Calu3 (cell line): ENCODE measurements around the gene BRINP3. TPM values are rescaled to one million over a fixed set of nuclear protein-coding genes. Genes with fewer than 3 reads are reported as not detected.

Source experiments
- BruUV-seq: library from RNA; stranded (reverse); fragments of 400-500 nt; replicated peaks from 2 replicates; lab custom pipeline; 2021; lab: Mats Ljungman, UMichigan
- CTCF ChIA-PET: fragments of 300-600 bp; sonication (Branson Sonifier 250); formaldehyde crosslinking; loops from one replicate; lab custom pipeline; 2022; ENCODE audit warnings: antibody characterized with exemption; lab: Charles Lee
- DNase-seq: peaks from one replicate; pipeline ENCODE4 v3.0.0; 2022
- H3K27ac Mint-ChIP-seq: one replicate; pipeline ENCODE4 v1.8.0; 2022; ENCODE audit warnings: mixed read lengths; ENCODE audit not compliant: unreplicated experiment
- H3K27me3 Mint-ChIP-seq: one replicate; pipeline ENCODE4 v1.8.0; 2022; ENCODE audit warnings: mixed read lengths; ENCODE audit not compliant: unreplicated experiment
- H3K36me3 Mint-ChIP-seq: one replicate; pipeline ENCODE4 v1.8.0; 2022; ENCODE audit warnings: mild to moderate bottlenecking, moderate library complexity, mixed read lengths; ENCODE audit not compliant: insufficient read depth, unreplicated experiment
- H3K4me1 Mint-ChIP-seq: one replicate; pipeline ENCODE4 v1.8.0; 2022; ENCODE audit warnings: mild to moderate bottlenecking, low read depth, mixed read lengths; ENCODE audit not compliant: unreplicated experiment
- H3K4me3 Mint-ChIP-seq: one replicate; pipeline ENCODE4 v1.8.0; 2022; ENCODE audit warnings: mild to moderate bottlenecking, low read depth, moderate library complexity, mixed read lengths; ENCODE audit not compliant: unreplicated experiment
- H3K9me3 Mint-ChIP-seq: one replicate; pipeline ENCODE4 v1.8.0; 2022; ENCODE audit warnings: low read depth, mixed read lengths; ENCODE audit not compliant: unreplicated experiment
- CTCF ChIP-seq: fragments of 200-600 bp; IDR thresholded peaks from one replicate; pipeline ENCODE4 v1.8.0; 2022; ENCODE audit warnings: antibody characterized with exemption; ENCODE audit not compliant: unreplicated experiment
- intact Hi-C: fragments of 100-400 bp; cut with micrococcal nuclease; formaldehyde crosslinking; loops from one replicate; pipeline ENCODE4 v1.10.0; 2022; ENCODE audit not compliant: unreplicated experiment
- total RNA-seq: library from RNA; stranded (reverse); gene quantifications from 2 replicates; pipeline ENCODE4 v1.2.3, GENCODE V29; 2022

The BRINP3 gene
- total RNA-seq, 1 experiment from 2014 or later: not detected

GRCh38 chr1:190494451-190494850 lies 16.8 kb upstream of the BRINP3 start:
- TF ChIP-seq CTCF: no peak
- BruUV-seq: no TSS peak
- H3K36me3 Mint-ChIP-seq: no peaks in the 10 kb centered on the region
- no peak for DNase-seq
- CTCF ChIA-PET: interaction anchor here (0.6 kb wide), 1 partner anchor 306 kb away, joined by 4 read pairs; no protein-coding TSS in a partner anchor
- intact Hi-C loops: no loop called here
- no peaks in the 10 kb centered on the region for H3K27me3 Mint-ChIP-seq
- H3K9me3 Mint-ChIP-seq: peaks cover 3% of the 10 kb centered on the region
- H3K4me3 Mint-ChIP-seq: no peak overlapping the region
- H3K27ac Mint-ChIP-seq: no peak overlapping the region
- no peaks in the 10 kb centered on the region for H3K4me1 Mint-ChIP-seq

- Mint-ChIP-seq H3K36me3 (no peaks in the 10 kb centered on the region), H3K4me3 (no peak overlapping the region), H3K27ac (no peak overlapping the region), H3K9me3 (peaks cover 3% of the 10 kb centered on the region), H3K4me1 (no peaks in the 10 kb centered on the region), H3K27me3 (no peaks in the 10 kb centered on the region)
- no TSS peak for BruUV-seq
- no peak for DNase-seq
- CTCF ChIA-PET: no interaction called here
- intact Hi-C loops: no loop called here
- no peak for TF ChIP-seq CTCF
Observed at GRCh38 chr1:190491404-190491803, 13.7 kb upstream of the BRINP3 start.

GRCh38 chr1:190484045-190484444 lies 6.4 kb upstream of the BRINP3 start:
- intact Hi-C loops: no loop called here
- no peak overlapping the region for H3K4me3 Mint-ChIP-seq
- no peaks in the 10 kb centered on the region for H3K9me3 Mint-ChIP-seq
- CTCF ChIA-PET: no interaction called here
- no peaks in the 10 kb centered on the region for H3K27me3 Mint-ChIP-seq
- no peak for DNase-seq
- TF ChIP-seq CTCF: no peak
- H3K4me1 Mint-ChIP-seq: peaks cover 1% of the 10 kb centered on the region
- H3K27ac Mint-ChIP-seq: no peak overlapping the region
- peaks cover 3% of the 10 kb centered on the region for H3K36me3 Mint-ChIP-seq
- BruUV-seq: no TSS peak

- no peak overlapping the region for H3K27ac Mint-ChIP-seq
- H3K27me3 Mint-ChIP-seq: no peaks in the 10 kb centered on the region
- peaks cover 11% of the 10 kb centered on the region for H3K4me1 Mint-ChIP-seq
- TF ChIP-seq CTCF: no peak
- CTCF ChIA-PET: no interaction called here
- H3K4me3 Mint-ChIP-seq: no peak overlapping the region
- intact Hi-C loops: no loop called here
- DNase-seq: no peak
- H3K36me3 Mint-ChIP-seq: peaks cover 15% of the 10 kb centered on the region
- no TSS peak for BruUV-seq
- H3K9me3 Mint-ChIP-seq: no peaks in the 10 kb centered on the region
Observed at GRCh38 chr1:190480231-190480630, 2.6 kb upstream of the BRINP3 start.
